HG02870 (cell line): ENCODE measurements around the gene FOXD1.
"Not testable (repeated sequence)": the region's sequence is repeated elsewhere in the genome, so short reads cannot be mapped to it uniquely, and the experiment has no call there.

ENCODE experiments used
- ATAC-seq: cut with Tn5 transposase; IDR thresholded peaks from one replicate; pipeline ENCODE4 v1.9.1; 2021; ENCODE audit warnings: mild to moderate bottlenecking, moderate library complexity; ENCODE audit not compliant: unreplicated experiment

FOXD1 gene

GRCh38 chr5:73418244-73418691 lies 30.3 kb downstream of the FOXD1 start:
- no peak for ATAC-seq

- no peak for ATAC-seq
Measured at GRCh38 chr5:73417303-73418034, 31.1 kb downstream of the FOXD1 start.

- ATAC-seq, result no peak
Measured at GRCh38 chr5:73415617-73416016, 33.0 kb downstream of the FOXD1 start.

GRCh38 chr5:73415171-73415570 lies 33.4 kb downstream of the FOXD1 start:
- no peak for ATAC-seq

- ATAC-seq, result no peak
Measured at GRCh38 chr5:73412597-73412988, 36.0 kb downstream of the FOXD1 start.

GRCh38 chr5:73411936-73412596 lies 36.5 kb downstream of the FOXD1 start:
- no peak for ATAC-seq

- ATAC-seq, result not testable (repeated sequence)
Measured at GRCh38 chr5:73409927-73410326, 38.6 kb downstream of the FOXD1 start.

- ATAC-seq, result no peak
Measured at GRCh38 chr5:73405691-73406090, 42.9 kb downstream of the FOXD1 start.

GRCh38 chr5:73399775-73400174 lies 48.8 kb downstream of the FOXD1 start:
- ATAC-seq, result no peak
